GM12874 (cell line): Measurements from ENCODE around the gene KRTAP2-3.
"Not testable (repeated sequence)": the region's sequence is repeated elsewhere in the genome, so short reads cannot be mapped to it uniquely, and the experiment has no call there.

Experiments used
- TF ChIP-seq, protein P1 (sequence below): IDR thresholded peaks from 2 replicates; pipeline ENCODE4 v1.5.1; 2011; ENCODE audit warnings: low read depth, mild to moderate bottlenecking, control low read depth, low read length, moderate library complexity; ENCODE audit not compliant: insufficient read depth

The KRTAP2-3 gene

DNA sequence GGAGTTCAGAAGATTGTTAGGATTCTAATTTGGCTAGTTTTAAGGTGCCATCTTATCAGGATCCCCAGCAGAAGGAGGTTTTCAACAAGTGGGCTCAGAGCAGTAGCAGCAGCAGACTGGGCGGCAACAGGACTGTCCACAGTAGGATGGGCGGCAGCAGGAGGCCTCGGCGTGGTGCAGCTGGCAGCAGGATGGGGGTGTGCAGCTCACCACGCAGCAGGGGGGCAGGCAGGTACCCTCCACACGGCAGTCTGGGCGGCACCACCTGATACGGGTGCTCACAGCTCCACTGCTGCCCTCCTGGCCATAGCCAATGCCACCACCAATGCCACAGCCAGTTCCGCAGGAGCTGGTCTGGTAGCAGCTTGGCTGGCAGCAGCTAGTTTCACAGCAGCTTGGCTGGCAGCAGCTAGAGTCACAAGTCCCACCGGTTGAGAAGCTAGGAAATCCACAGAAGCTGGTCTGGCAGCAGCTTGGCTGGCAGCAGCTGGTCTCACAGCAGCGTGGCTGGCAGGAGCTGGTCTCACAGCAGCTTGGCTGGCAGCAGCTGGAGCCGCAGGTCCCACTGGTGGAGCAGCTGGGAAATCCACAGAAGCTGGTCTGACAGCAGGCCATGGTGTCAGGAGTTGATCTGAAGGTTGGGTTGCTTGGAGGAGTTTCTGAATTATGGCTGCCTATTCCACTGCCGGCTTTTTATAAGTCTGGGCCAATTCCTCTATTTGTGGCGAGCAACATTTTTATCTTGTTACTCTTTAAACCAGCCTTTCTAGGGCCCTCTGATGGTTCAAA, 18.9 kb downstream of the KRTAP2-3 start, which contains the start of gene KRTAP1-1:
KRTAP1-1 (minus strand) TSS at position 668 of the 789 bp plus-strand sequence; CDS start at position 615, 53 bp downstream.
- TF ChIP-seq, protein P1, sequence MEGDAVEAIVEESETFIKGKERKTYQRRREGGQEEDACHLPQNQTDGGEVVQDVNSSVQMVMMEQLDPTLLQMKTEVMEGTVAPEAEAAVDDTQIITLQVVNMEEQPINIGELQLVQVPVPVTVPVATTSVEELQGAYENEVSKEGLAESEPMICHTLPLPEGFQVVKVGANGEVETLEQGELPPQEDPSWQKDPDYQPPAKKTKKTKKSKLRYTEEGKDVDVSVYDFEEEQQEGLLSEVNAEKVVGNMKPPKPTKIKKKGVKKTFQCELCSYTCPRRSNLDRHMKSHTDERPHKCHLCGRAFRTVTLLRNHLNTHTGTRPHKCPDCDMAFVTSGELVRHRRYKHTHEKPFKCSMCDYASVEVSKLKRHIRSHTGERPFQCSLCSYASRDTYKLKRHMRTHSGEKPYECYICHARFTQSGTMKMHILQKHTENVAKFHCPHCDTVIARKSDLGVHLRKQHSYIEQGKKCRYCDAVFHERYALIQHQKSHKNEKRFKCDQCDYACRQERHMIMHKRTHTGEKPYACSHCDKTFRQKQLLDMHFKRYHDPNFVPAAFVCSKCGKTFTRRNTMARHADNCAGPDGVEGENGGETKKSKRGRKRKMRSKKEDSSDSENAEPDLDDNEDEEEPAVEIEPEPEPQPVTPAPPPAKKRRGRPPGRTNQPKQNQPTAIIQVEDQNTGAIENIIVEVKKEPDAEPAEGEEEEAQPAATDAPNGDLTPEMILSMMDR: not testable (repeated sequence)

DNA sequence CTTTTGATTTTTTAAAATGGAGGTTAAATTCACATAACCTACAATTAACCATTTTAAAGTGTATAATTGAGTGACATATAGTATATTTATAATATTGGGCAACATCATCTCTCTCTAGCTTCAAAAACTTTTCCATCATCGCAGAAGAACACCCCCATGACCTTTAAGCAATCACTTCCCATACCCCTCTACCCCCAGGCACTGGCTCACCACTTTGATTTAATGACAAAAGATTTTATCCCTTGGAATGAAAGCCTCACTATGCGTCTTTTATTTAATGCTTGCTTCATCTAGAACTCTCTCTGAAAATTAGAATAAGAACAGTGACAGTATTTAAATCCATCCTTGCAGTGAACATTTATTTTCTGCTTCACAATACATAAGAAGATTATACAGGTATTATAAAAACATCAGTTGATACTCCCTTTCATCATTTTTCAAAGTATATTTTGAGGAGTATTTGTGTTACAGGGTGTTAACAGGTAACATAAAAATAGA, 22.0 kb downstream of the KRTAP2-3 start:
- TF ChIP-seq, protein P1: no peak

DNA sequence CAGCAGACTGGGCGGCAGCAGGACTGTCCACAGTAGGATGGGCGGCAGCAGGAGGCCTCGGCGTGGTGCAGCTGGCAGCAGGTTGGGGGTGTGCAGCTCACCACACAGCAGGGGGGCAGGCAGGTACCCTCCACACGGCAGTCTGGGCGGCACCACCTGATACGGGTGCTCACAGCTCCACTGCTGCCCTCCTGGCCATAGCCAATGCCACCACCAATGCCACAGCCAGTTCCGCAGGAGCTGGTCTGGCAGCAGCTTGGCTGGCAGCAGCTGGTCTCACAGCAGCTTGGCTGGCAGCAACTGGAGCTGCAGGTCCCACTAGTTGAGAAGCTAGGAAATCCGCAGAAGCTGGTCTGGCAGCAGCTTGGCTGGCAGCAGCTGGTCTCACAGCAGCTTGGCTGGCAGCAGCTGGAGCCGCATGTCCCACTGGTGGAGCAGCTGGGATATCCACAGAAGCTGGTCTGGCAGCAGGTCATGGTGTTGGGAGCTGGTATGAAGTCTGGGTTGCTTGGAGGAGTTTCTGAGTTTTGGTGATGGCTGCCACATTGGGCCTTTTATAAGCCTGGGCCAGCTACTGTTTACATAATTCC, 25.5 kb downstream of the KRTAP2-3 start, which contains the start of gene KRTAP1-3:
KRTAP1-3 (minus strand) TSS at position 529 of the 590 bp plus-strand sequence; CDS start at position 476, 53 bp downstream.
- TF ChIP-seq, protein P1: not testable (repeated sequence)

DNA sequence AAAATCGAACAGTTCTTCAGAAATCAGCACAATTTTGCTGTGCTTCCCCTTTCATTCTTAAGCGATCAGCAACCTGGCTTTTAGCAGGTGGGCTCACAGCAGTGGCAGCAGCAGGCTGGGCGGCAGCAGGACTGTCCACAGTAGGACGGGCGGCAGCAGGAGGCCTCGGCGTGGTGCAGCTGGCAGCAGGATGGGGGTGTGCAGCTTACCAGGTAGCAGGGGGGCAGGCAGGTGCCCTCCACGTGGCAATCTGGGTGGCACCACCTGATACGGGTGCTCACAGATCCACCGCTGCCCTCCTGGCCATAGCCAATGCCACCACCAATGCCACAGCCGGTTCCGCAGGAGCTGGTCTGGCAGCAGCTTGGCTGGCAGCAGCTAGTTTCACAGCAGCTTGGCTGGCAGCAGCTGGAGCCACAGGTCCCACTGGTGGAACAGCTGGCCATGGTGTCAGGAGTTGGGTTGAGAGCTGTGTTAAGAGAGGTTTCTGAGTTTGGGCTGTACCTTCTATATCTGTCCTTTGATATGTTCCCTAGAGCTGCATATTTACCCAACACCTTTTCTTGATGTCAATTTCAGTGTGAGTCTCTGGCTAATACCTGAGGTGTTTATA, 30.2 kb downstream of the KRTAP2-3 start, which contains the start of gene KRTAP1-4:
KRTAP1-4 (minus strand) TSS at position 563 of the 613 bp plus-strand sequence; CDS start at position 446, 117 bp downstream.
- TF ChIP-seq, protein P1: no peak

DNA sequence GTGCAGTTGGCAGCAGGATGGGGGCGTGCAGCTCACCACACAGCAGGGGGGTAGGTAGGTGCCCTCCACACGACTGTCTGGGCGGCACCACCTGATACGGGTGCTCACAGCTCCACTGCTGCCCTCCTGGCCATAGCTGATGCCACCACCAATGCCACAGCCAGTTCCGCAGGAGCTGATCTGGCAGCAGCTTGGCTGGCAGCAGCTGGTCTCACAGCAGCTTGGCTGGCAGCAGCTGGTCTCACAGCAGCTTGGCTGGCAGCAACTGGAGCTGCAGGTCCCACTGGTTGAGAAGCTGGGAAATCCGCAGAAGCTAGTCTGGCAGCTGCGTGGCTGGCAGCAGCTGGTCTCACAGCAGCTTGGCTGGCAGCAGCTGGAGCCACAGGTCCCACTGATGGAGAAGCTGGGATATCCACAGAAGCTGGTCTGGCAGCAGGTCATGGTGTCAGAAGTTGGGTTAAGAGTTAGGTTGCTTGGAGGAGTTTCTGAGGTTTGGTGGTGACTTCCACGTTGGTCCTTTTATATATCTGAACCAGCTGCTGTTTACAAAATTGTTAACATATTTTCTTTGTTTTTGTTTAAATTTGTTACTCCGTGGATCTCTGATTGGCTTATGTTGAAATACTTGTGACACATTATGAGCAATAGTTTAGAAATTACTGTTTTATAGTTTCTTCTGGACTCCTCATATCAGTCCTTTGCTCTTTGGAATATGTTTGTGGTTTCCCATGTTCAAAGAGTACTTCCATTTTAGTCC, 33.0 kb downstream of the KRTAP2-3 start, which contains the start of gene KRTAP1-5:
KRTAP1-5 (minus strand) TSS at position 494 of the 757 bp plus-strand sequence; CDS start at position 441, 53 bp downstream.
- TF ChIP-seq, protein P1: no peak

DNA sequence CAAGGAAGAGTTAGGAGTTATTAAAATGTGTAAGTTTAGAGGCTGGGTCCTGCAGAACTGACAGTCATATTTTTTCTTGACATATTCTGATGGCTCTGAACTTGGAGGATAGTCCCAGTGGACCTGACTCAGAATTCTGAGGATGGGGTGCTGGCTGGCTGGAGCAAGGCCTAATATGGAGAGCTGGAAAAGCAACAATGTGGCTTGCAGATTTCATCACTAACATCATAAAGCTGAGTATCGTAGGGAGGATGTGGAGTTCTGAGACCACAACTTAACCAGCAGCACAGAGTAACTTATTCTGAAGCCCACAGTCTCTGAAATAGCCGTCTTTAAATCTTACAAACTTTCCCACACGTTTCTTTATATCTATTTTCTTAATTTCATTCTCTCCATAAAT, 35.2 kb downstream of the KRTAP2-3 start:
- TF ChIP-seq, protein P1: no peak
